Measurements from ENCODE around the gene TLCD2. TPM values are rescaled to one million over a fixed set of nuclear protein-coding genes. Genes with fewer than 3 reads are reported as not detected.

TLCD2 gene
- total RNA-seq, 1 experiment from 2014 or later: 1.9 TPM

DNA sequence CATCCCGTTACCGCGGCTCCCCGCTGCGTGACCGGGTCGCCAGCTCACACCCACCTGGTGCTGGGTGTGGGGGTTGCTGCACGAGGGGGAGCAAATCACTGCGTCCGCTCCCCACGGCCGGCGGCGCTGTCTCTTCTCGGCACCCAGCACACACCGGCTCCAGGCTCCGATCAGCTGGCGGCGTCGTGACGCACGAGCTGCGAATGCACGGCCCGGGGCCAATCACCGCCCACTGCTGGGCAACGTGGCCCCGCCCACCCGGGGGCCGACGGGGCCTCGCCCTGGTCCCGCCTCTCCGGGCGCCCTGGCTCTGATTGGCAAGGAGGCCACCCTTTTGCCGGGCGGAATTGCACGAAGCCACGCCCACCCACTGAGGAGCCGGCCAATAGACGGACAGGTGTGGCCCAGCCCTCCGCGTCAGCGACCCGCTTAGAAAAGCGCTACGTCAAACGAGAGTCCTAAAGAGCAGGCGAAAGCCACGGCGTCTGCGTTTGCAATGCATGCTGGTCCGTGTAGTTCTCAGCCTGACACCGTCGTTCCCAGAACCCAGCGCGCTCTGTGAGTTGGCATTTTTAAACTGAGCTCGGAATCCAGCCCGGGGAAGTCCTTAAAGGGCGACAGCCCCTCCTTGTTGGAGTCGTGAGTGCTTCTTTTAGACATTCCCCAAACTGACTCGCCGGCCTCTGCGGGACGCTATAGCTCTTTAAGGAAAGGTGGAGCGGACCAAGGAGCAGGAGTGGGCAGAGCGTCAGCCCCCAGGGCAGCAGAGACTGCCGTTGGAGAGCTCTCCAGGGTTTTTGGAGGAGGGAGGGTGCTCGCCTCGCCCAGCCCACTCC is 6.1 kb upstream of the TLCD2 start:
- ATAC-seq: peak; percentile 74
- ChIA-PET CTCF (interaction anchor here (0.5 to 5.7 kb wide), 29 partner anchors 9 to 731 kb away, joined by 3 to 64 read pairs (median 4); partner anchors contain the start of genes HIC1, RILP and SERPINF1), POLR2A (interaction anchor here (0.5 to 2.2 kb wide), 17 partner anchors 9 to 620 kb away, joined by 3 to 17 read pairs (median 3); partner anchors contain the start of genes RILP, SCARF1, SERPINF1 and TSR1)
- peak; percentile 100 for DNase-seq (ENCODE audit: low spot score)
- Mint-ChIP-seq H3K4me3 (peak overlapping the region; percentile 93), H3K36me3 (no peaks in the 10 kb centered on the region), H3K9me3 (no peaks in the 10 kb centered on the region), H3K27me3 (ENCODE audit: low read depth) (no peaks in the 10 kb centered on the region), H3K27ac (peak overlapping the region; percentile 99), H3K4me1 (peaks cover 24% of the 10 kb centered on the region)
- TF ChIP-seq ZNF416 (CRISPR knock-in tag; IDR thresholded peaks at IDR 0.05) (no peak), RORB (CRISPR knock-in tag; IDR thresholded peaks at IDR 0.05) (no peak), ZNF138 (CRISPR knock-in tag; conservative IDR thresholded peaks at IDR 0.05) (no peak), NR2C2 (CRISPR knock-in tag; IDR thresholded peaks at IDR 0.05) (no peak), RELA (CRISPR knock-in tag; IDR thresholded peaks at IDR 0.05; ENCODE audit: borderline replicate concordance) (no peak), NFE2L1 (CRISPR knock-in tag; IDR thresholded peaks at IDR 0.05) (peak; percentile 96), SP1 (CRISPR knock-in tag; conservative IDR thresholded peaks at IDR 0.05) (peak; percentile 99), ELF4 (CRISPR knock-in tag; IDR thresholded peaks at IDR 0.05; ENCODE audit: low read depth) (no peak), CREM (CRISPR knock-in tag; IDR thresholded peaks at IDR 0.05) (peak; percentile 86), HMGA2 (CRISPR knock-in tag; IDR thresholded peaks at IDR 0.05) (no peak), NFYB (CRISPR knock-in tag; conservative IDR thresholded peaks at IDR 0.05; ENCODE audit: low read depth) (peak; percentile 100), CBFB (CRISPR knock-in tag; IDR thresholded peaks at IDR 0.05; ENCODE audit: low read depth) (no peak), ZBTB21 (CRISPR knock-in tag; IDR thresholded peaks at IDR 0.05; ENCODE audit: borderline replicate concordance) (peak; percentile 67; the same call in 1 of the 2 replicates), TCF7 (CRISPR knock-in tag; IDR thresholded peaks at IDR 0.05; ENCODE audit: low read depth) (no peak), TEAD4 (CRISPR knock-in tag; IDR thresholded peaks at IDR 0.05) (no peak), EMX1 (CRISPR knock-in tag; IDR thresholded peaks at IDR 0.05) (no peak), TEAD1 (CRISPR knock-in tag; IDR thresholded peaks at IDR 0.05) (peak; percentile 51; the same call in 1 of the 2 replicates), SMAD4 (CRISPR knock-in tag; IDR thresholded peaks at IDR 0.05) (no peak), FOXJ3 (CRISPR knock-in tag; IDR thresholded peaks at IDR 0.05; ENCODE audit: borderline replicate concordance) (no peak), CREB1 (CRISPR knock-in tag; IDR thresholded peaks at IDR 0.05) (no peak), ETV6 (CRISPR knock-in tag; IDR thresholded peaks at IDR 0.05) (0 out of 2 replicates have a peak, but pooled peaks have one; percentile 22), ZNF671 (CRISPR knock-in tag; IDR thresholded peaks at IDR 0.05) (no peak), MYBL2 (CRISPR knock-in tag; IDR thresholded peaks at IDR 0.05) (peak; percentile 66; the same call in 1 of the 2 replicates), NR3C1 (CRISPR knock-in tag; conservative IDR thresholded peaks at IDR 0.05; ENCODE audit: low read depth) (no peak)
- TF ChIP-seq, protein P1, sequence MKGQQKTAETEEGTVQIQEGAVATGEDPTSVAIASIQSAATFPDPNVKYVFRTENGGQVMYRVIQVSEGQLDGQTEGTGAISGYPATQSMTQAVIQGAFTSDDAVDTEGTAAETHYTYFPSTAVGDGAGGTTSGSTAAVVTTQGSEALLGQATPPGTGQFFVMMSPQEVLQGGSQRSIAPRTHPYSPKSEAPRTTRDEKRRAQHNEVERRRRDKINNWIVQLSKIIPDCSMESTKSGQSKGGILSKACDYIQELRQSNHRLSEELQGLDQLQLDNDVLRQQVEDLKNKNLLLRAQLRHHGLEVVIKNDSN (CRISPR knock-in tag; IDR thresholded peaks at IDR 0.05): peak; percentile 84
- TF ChIP-seq, protein P2, sequence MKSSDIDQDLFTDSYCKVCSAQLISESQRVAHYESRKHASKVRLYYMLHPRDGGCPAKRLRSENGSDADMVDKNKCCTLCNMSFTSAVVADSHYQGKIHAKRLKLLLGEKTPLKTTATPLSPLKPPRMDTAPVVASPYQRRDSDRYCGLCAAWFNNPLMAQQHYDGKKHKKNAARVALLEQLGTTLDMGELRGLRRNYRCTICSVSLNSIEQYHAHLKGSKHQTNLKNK (CRISPR knock-in tag; IDR thresholded peaks at IDR 0.05): no peak
- TF ChIP-seq, protein P3, sequence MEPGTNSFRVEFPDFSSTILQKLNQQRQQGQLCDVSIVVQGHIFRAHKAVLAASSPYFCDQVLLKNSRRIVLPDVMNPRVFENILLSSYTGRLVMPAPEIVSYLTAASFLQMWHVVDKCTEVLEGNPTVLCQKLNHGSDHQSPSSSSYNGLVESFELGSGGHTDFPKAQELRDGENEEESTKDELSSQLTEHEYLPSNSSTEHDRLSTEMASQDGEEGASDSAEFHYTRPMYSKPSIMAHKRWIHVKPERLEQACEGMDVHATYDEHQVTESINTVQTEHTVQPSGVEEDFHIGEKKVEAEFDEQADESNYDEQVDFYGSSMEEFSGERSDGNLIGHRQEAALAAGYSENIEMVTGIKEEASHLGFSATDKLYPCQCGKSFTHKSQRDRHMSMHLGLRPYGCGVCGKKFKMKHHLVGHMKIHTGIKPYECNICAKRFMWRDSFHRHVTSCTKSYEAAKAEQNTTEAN (CRISPR knock-in tag; IDR thresholded peaks at IDR 0.05): no peak
- TF ChIP-seq, protein P4, sequence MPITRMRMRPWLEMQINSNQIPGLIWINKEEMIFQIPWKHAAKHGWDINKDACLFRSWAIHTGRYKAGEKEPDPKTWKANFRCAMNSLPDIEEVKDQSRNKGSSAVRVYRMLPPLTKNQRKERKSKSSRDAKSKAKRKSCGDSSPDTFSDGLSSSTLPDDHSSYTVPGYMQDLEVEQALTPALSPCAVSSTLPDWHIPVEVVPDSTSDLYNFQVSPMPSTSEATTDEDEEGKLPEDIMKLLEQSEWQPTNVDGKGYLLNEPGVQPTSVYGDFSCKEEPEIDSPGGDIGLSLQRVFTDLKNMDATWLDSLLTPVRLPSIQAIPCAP (CRISPR knock-in tag; IDR thresholded peaks at IDR 0.05): 0 out of 2 replicates have a peak, but pooled peaks have one; percentile 28
- TF ChIP-seq, protein P5, sequence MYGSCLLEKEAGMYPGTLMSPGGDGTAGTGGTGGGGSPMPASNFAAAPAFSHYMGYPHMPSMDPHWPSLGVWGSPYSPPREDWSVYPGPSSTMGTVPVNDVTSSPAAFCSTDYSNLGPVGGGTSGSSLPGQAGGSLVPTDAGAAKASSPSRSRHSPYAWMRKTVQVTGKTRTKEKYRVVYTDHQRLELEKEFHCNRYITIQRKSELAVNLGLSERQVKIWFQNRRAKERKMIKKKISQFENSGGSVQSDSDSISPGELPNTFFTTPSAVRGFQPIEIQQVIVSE (CRISPR knock-in tag; IDR thresholded peaks at IDR 0.05; ENCODE audit: borderline replicate concordance): no peak
- TF ChIP-seq, protein P6, sequence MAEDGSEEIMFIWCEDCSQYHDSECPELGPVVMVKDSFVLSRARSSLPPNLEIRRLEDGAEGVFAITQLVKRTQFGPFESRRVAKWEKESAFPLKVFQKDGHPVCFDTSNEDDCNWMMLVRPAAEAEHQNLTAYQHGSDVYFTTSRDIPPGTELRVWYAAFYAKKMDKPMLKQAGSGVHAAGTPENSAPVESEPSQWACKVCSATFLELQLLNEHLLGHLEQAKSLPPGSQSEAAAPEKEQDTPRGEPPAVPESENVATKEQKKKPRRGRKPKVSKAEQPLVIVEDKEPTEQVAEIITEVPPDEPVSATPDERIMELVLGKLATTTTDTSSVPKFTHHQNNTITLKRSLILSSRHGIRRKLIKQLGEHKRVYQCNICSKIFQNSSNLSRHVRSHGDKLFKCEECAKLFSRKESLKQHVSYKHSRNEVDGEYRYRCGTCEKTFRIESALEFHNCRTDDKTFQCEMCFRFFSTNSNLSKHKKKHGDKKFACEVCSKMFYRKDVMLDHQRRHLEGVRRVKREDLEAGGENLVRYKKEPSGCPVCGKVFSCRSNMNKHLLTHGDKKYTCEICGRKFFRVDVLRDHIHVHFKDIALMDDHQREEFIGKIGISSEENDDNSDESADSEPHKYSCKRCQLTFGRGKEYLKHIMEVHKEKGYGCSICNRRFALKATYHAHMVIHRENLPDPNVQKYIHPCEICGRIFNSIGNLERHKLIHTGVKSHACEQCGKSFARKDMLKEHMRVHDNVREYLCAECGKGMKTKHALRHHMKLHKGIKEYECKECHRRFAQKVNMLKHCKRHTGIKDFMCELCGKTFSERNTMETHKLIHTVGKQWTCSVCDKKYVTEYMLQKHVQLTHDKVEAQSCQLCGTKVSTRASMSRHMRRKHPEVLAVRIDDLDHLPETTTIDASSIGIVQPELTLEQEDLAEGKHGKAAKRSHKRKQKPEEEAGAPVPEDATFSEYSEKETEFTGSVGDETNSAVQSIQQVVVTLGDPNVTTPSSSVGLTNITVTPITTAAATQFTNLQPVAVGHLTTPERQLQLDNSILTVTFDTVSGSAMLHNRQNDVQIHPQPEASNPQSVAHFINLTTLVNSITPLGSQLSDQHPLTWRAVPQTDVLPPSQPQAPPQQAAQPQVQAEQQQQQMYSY (CRISPR knock-in tag; IDR thresholded peaks at IDR 0.05): peak; percentile 21; the same call in 1 of the 2 replicates

All from WTC11 (cell line).